ENCODE results near the gene ZNF780B. TPM values are rescaled to one million over a fixed set of nuclear protein-coding genes. Genes with fewer than 3 reads are reported as not detected.

The ZNF780B gene
- total and polyA plus RNA-seq, 2 of the 8 experiments (the other 6 are each of a cell fraction or from before 2014, with no cell fraction given): 3.1 to 22.4 TPM

DNA sequence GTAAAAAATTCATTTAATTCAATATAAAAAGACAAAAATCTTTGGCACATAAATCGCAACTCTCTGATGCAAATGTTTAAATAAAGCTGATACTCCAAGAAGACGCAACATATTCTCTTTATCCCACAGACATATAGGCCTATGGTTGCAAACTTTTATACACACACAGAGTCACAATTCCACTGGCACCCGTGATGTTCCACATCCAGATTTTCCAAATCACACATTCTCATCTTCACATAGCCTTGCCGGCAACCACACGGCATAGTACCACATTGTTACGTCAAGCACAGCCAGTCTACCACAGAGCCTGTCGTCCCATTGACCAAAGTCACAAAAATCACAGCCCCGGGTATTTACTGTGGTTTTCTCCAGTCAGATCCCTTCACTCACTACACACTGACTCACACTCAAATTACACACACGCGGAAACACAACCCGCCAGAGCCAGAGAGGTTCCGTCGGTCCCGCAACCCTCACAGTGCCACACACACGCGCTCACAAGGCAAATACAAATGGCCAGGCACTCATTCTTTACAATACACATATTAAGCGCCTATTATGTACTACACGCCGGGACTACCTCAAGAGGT is 59.7 kb downstream of the ZNF780B start:
- peak overlapping the region; percentile 92; the same call in 1 of the 2 replicates for H4K8ac ChIP-seq (ENCODE audit: extremely low read depth, insufficient read depth, low read length)
- H2AK5ac ChIP-seq (ENCODE audit: low read depth, low read length): no peak overlapping the region
- H2BK15ac ChIP-seq (ENCODE audit: low read length): no peak overlapping the region
- H3K27me3 ChIP-seq (replicated peaks in 1 of 4; ENCODE audit: control insufficient read depth in 3 of 4, extremely low read depth in 1 of 4, insufficient read depth in 3 of 4, low read length in 3 of 4): no peaks in the 10 kb centered on the region
- peak overlapping the region in 3 of 4 experiments; percentile 56 to 81 (median 61); a peak in 5 of 7 replicates for H3K9ac ChIP-seq (replicated peaks in 1 of 4; ENCODE audit: extremely low read depth in 1 of 4, low read depth in 3 of 4, low read length in 3 of 4)
- H3K23ac ChIP-seq (ENCODE audit: insufficient read length): no peak overlapping the region
- H3K23me2 ChIP-seq (ENCODE audit: low read depth, low read length): peaks cover 9% of the 10 kb centered on the region
- TF ChIP-seq MAX (IDR thresholded peaks at IDR 0.05) (no peak), CREB1 (IDR thresholded peaks at IDR 0.05) (peak; percentile 62), YY1 (IDR thresholded peaks at IDR 0.05; ENCODE audit: low read depth, low read length) (no peak)
- H2AFZ ChIP-seq (ENCODE audit: low read length): peak overlapping the region; percentile 97
- POLR2A ChIA-PET (ENCODE audit: partially characterized antibody): interaction anchor here (0.9 to 1.6 kb wide), 4 partner anchors 10 to 26 kb away, joined by 3 to 4 read pairs (median 3); partner anchors contain the start of gene PSMC4
- peaks cover 3% of the 10 kb centered on the region; the same call in 1 of the 2 replicates for H3K79me1 ChIP-seq (ENCODE audit: low read depth, low read length)
- no peak for FAIRE-seq
- no peak overlapping the region for H3K27ac ChIP-seq (ENCODE audit: low read depth, low read length)
- no peak overlapping the region for H2BK120ac ChIP-seq (replicated peaks; ENCODE audit: low read depth, low read length)
- CTCF ChIA-PET (ENCODE audit: partially characterized antibody): no interaction called here
- peak overlapping the region; percentile 60 for H3K4ac ChIP-seq (replicated peaks; ENCODE audit: insufficient read length, low read depth, low read length)
- H2BK5ac ChIP-seq (ENCODE audit: low read depth, low read length): peak overlapping the region; percentile 78; the same call in 1 of the 2 replicates
- WGBS, 2 experiments (ENCODE audit: extremely low coverage in 1 of 2, insufficient coverage in 1 of 2, insufficient read length in 1 of 2, insufficient replicate concordance in 2 of 2, low coverage in 1 of 2, low lambda C conversion rate in 2 of 2, missing lambda C conversion rate in 1 of 2): 14% methylated on average over 19 of the region's 19 CpGs; no CpG with 5 or more reads in 1 of the 2 experiments
- peaks cover 9 to 15% of the 10 kb centered on the region in 2 experiments; a peak in 2 of 4 replicates for H3K9me3 ChIP-seq (ENCODE audit: insufficient read depth in 2 of 2, low read depth in 1 of 2, low read length in 1 of 2)
- no peaks in the 10 kb centered on the region for H4K20me1 ChIP-seq (replicated peaks in 1 of 2; ENCODE audit: control insufficient read depth in 1 of 2, insufficient read depth in 2 of 2, low read length in 2 of 2)
- no peak overlapping the region for H2BK20ac ChIP-seq (ENCODE audit: low read length)
- peak overlapping the region; percentile 68; the same call in 1 of the 2 replicates for H2BK12ac ChIP-seq (ENCODE audit: low read depth, low read length)
- H3K79me2 ChIP-seq (ENCODE audit: control insufficient read depth in 1 of 2, insufficient read depth in 2 of 2, low read length in 2 of 2): peaks cover 5 to 15% of the 10 kb centered on the region in 2 experiments; a peak in 3 of 4 replicates
- H3K4me2 ChIP-seq (ENCODE audit: insufficient read depth in 1 of 2, low read depth in 2 of 2, low read length in 2 of 2): peak overlapping the region; percentile 84 to 97
- H3K56ac ChIP-seq (replicated peaks; ENCODE audit: insufficient read length, low read depth, low read length): no peak overlapping the region
- peak overlapping the region; percentile 71 for H3K18ac ChIP-seq (ENCODE audit: extremely low read depth, low read length)
- H3K36me3 ChIP-seq (ENCODE audit: control insufficient read depth in 2 of 4, insufficient read depth in 4 of 4, low read length in 3 of 4): no peaks in the 10 kb centered on the region
- H3K4me1 ChIP-seq (replicated peaks in 1 of 4; ENCODE audit: control insufficient read depth in 3 of 4, insufficient read depth in 4 of 4, low read length in 3 of 4): peaks cover 0 to 3% (median 1%) of the 10 kb centered on the region in 4 experiments; a peak in 3 of 7 replicates
- no peak for DNase-seq (ENCODE audit: low read depth in 1 of 2, low spot score in 2 of 2)
- H3K4me3 ChIP-seq (ENCODE audit: extremely low read depth in 1 of 4, insufficient read depth in 2 of 4, low read depth in 3 of 4, low read length in 4 of 4): peak overlapping the region; percentile 78 to 97 (median 96)
- peak overlapping the region; percentile 76 for H4K91ac ChIP-seq (replicated peaks; ENCODE audit: insufficient read length, low read length)
- no peak overlapping the region for H3K14ac ChIP-seq (ENCODE audit: insufficient read length)
- H4K5ac ChIP-seq (ENCODE audit: insufficient read length, low read depth, low read length): peak overlapping the region; percentile 77

All from H1 (cell line).